ENCODE data around the gene TBC1D2.

The TBC1D2 gene

GRCh38 chr9:98240475-98240874 lies 15.0 kb downstream of the TBC1D2 start:
- DNase-seq (ENCODE audit: low read depth in 2 of 2): no peak

GRCh38 chr9:98236901-98237487 lies 18.5 kb downstream of the TBC1D2 start:
- no peak for DNase-seq (ENCODE audit: low read depth in 2 of 2)

- no peak for DNase-seq (ENCODE audit: low read depth in 2 of 2)
Measured at GRCh38 chr9:98235126-98235525, 20.3 kb downstream of the TBC1D2 start.

- no peak for DNase-seq (ENCODE audit: low read depth in 2 of 2)
Measured at GRCh38 chr9:98234245-98234825, 21.1 kb downstream of the TBC1D2 start.

- DNase-seq (ENCODE audit: low read depth in 2 of 2): no peak
Measured at GRCh38 chr9:98232926-98233325, 22.5 kb downstream of the TBC1D2 start.

GRCh38 chr9:98231770-98232478 lies 23.5 kb downstream of the TBC1D2 start:
- peak in 1 of 2 experiments; percentile 50 for DNase-seq (ENCODE audit: low read depth in 2 of 2)

- no peak for DNase-seq (ENCODE audit: low read depth in 2 of 2)
Measured at GRCh38 chr9:98230789-98231188, 24.7 kb downstream of the TBC1D2 start.

GRCh38 chr9:98230304-98230703 lies 25.1 kb downstream of the TBC1D2 start:
- no peak for DNase-seq (ENCODE audit: low read depth in 2 of 2)

GRCh38 chr9:98229620-98230019 lies 25.8 kb downstream of the TBC1D2 start:
- no peak for DNase-seq (ENCODE audit: low read depth in 2 of 2)

- no peak for DNase-seq (ENCODE audit: low read depth in 2 of 2)
Measured at GRCh38 chr9:98229090-98229395, 26.4 kb downstream of the TBC1D2 start.

- DNase-seq (ENCODE audit: low read depth in 2 of 2): no peak
Measured at GRCh38 chr9:98228392-98229089, 26.9 kb downstream of the TBC1D2 start.

- DNase-seq (ENCODE audit: low read depth in 2 of 2): no peak
Measured at GRCh38 chr9:98227883-98228282, 27.6 kb downstream of the TBC1D2 start.

- no peak for DNase-seq (ENCODE audit: low read depth in 2 of 2)
Measured at GRCh38 chr9:98226957-98227356, 28.5 kb downstream of the TBC1D2 start.

GRCh38 chr9:98226516-98226915 lies 28.9 kb downstream of the TBC1D2 start:
- DNase-seq (ENCODE audit: low read depth in 2 of 2): no peak

GRCh38 chr9:98225015-98225442 lies 30.4 kb downstream of the TBC1D2 start:
- no peak for DNase-seq (ENCODE audit: low read depth in 2 of 2)

- DNase-seq (ENCODE audit: low read depth in 2 of 2): peak; percentile 99
Measured at GRCh38 chr9:98222885-98223691, 32.4 kb downstream of the TBC1D2 start.

- no peak for DNase-seq (ENCODE audit: low read depth in 2 of 2)
Measured at GRCh38 chr9:98220911-98221310, 34.5 kb downstream of the TBC1D2 start.

- no peak for DNase-seq (ENCODE audit: low read depth in 2 of 2)
Measured at GRCh38 chr9:98219794-98220370, 35.6 kb downstream of the TBC1D2 start.

- DNase-seq (ENCODE audit: low read depth in 2 of 2): no peak
Measured at GRCh38 chr9:98219364-98219716, 36.1 kb downstream of the TBC1D2 start.

- peak in 1 of 2 experiments; percentile 8 for DNase-seq (ENCODE audit: low read depth in 2 of 2)
Measured at GRCh38 chr9:98218562-98219363, 36.7 kb downstream of the TBC1D2 start.

GRCh38 chr9:98217255-98217654 lies 38.2 kb downstream of the TBC1D2 start:
- DNase-seq (ENCODE audit: low read depth in 2 of 2): no peak

Measured in fibroblast of skin of left biceps (primary cell).